Osteocyte (in vitro differentiated cells): ENCODE data around the gene ATAD2B. TPM values are rescaled to one million over a fixed set of nuclear protein-coding genes. Genes with fewer than 3 reads are reported as not detected.

Experiments
- DNase-seq: peaks from one replicate; pipeline ENCODE4 v3.0.0; 2021; ENCODE audit warnings: mixed read lengths; ENCODE audit not compliant: unreplicated experiment; ENCODE audit errors: extremely low spot score
- H3K27ac Mint-ChIP-seq: one replicate; pipeline ENCODE4 v1.8.0; 2021; ENCODE audit warnings: mild to moderate bottlenecking, mixed read lengths; ENCODE audit not compliant: unreplicated experiment
- H3K27me3 Mint-ChIP-seq: one replicate; pipeline ENCODE4 v1.8.0; 2021; ENCODE audit warnings: mixed read lengths; ENCODE audit not compliant: unreplicated experiment
- H3K36me3 Mint-ChIP-seq: one replicate; pipeline ENCODE4 v1.8.0; 2021; ENCODE audit warnings: mixed read lengths; ENCODE audit not compliant: unreplicated experiment
- H3K4me1 Mint-ChIP-seq: one replicate; pipeline ENCODE4 v1.8.0; 2021; ENCODE audit warnings: mixed read lengths; ENCODE audit not compliant: unreplicated experiment
- H3K4me3 Mint-ChIP-seq: one replicate; pipeline ENCODE4 v1.8.0; 2021; ENCODE audit warnings: mild to moderate bottlenecking, moderate library complexity, mixed read lengths; ENCODE audit not compliant: unreplicated experiment
- H3K9me3 Mint-ChIP-seq: one replicate; pipeline ENCODE4 v1.8.0; 2021; ENCODE audit warnings: mixed read lengths; ENCODE audit not compliant: unreplicated experiment
- total RNA-seq: library from RNA; stranded (reverse); gene quantifications from 2 replicates; pipeline ENCODE4 v1.2.1, GENCODE V29; 2021
- TF ChIP-seq, protein P1 (sequence below): fragments of 200-600 bp; sonication (generic); IDR thresholded peaks from 2 replicates; pipeline ENCODE4 v1.5.0; 2021; ENCODE audit warnings: antibody characterized with exemption, mild to moderate bottlenecking, moderate library complexity

Gene ATAD2B
- total RNA-seq, 1 donor from 2014 or later, result 27.3 TPM

- Mint-ChIP-seq H3K27ac (no peak overlapping the region), H3K4me3 (no peak overlapping the region), H3K27me3 (no peaks in the 10 kb centered on the region), H3K4me1 (peaks cover 27% of the 10 kb centered on the region), H3K36me3 (peaks cover 3% of the 10 kb centered on the region), H3K9me3 (no peaks in the 10 kb centered on the region)
- DNase-seq, result no peak
- TF ChIP-seq, protein P1, sequence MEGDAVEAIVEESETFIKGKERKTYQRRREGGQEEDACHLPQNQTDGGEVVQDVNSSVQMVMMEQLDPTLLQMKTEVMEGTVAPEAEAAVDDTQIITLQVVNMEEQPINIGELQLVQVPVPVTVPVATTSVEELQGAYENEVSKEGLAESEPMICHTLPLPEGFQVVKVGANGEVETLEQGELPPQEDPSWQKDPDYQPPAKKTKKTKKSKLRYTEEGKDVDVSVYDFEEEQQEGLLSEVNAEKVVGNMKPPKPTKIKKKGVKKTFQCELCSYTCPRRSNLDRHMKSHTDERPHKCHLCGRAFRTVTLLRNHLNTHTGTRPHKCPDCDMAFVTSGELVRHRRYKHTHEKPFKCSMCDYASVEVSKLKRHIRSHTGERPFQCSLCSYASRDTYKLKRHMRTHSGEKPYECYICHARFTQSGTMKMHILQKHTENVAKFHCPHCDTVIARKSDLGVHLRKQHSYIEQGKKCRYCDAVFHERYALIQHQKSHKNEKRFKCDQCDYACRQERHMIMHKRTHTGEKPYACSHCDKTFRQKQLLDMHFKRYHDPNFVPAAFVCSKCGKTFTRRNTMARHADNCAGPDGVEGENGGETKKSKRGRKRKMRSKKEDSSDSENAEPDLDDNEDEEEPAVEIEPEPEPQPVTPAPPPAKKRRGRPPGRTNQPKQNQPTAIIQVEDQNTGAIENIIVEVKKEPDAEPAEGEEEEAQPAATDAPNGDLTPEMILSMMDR, result no peak
These were observed 11.6 kb downstream of the ATAD2B start for GRCh38 chr2:23915327-23915726.

DNA sequence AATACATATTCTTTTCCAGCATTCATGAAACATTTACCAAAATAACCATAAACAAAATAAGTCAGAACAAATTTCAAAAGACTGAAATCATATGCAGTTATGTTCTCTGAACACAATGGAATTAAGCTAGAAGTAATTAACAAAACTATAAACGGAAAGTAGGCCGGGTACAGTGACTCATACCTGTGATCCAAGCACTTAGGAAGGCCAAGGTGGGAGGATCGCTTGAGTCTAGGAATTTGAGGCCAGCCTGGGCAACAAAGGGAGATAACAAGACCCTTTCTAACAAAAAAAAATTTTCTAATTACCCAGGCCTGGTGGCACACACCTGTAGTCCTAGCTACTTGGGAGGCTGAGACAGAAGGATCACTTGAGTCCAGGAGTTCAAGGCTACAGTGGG lies 14.9 kb downstream of the ATAD2B start:
- no peak for DNase-seq
- TF ChIP-seq, protein P1, result no peak
- H3K36me3 Mint-ChIP-seq, result no peaks in the 10 kb centered on the region
- H3K4me3 Mint-ChIP-seq, result no peak overlapping the region
- no peak overlapping the region for H3K27ac Mint-ChIP-seq
- H3K4me1 Mint-ChIP-seq, result peaks cover 18% of the 10 kb centered on the region
- no peaks in the 10 kb centered on the region for H3K9me3 Mint-ChIP-seq
- no peaks in the 10 kb centered on the region for H3K27me3 Mint-ChIP-seq

GRCh38 chr2:23905155-23905554 lies 21.8 kb downstream of the ATAD2B start:
- H3K36me3 Mint-ChIP-seq, result no peaks in the 10 kb centered on the region
- no peaks in the 10 kb centered on the region for H3K9me3 Mint-ChIP-seq
- peak overlapping the region; percentile 84 for H3K27ac Mint-ChIP-seq
- no peak for DNase-seq
- no peak overlapping the region for H3K4me3 Mint-ChIP-seq
- TF ChIP-seq, protein P1, result no peak
- H3K27me3 Mint-ChIP-seq, result no peaks in the 10 kb centered on the region
- peaks cover 32% of the 10 kb centered on the region for H3K4me1 Mint-ChIP-seq

DNA sequence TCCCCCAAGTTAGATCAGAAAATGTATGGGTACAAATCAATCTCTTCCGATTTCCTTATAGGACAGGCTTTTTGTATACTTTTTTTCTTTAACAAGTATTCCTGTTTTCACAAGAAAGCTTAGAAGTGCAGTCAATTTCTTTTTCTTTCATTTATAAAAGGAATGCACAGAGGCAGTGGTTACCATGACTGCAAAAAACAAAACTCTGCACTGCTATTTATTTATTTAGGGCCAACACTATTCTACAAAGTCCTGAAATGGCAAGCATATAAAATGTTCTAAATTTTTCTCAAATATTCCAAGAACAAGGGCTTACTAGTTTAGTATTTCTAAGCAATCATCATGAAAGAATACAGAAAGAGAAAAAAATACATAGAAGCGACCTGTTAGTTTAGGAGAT lies 22.2 kb downstream of the ATAD2B start:
- Mint-ChIP-seq H3K4me1 (peaks cover 32% of the 10 kb centered on the region), H3K27ac (peak overlapping the region; percentile 84), H3K27me3 (no peaks in the 10 kb centered on the region), H3K4me3 (no peak overlapping the region), H3K36me3 (no peaks in the 10 kb centered on the region), H3K9me3 (no peaks in the 10 kb centered on the region)
- TF ChIP-seq, protein P1, result no peak
- DNase-seq, result no peak

GRCh38 chr2:23904215-23904614 lies 22.7 kb downstream of the ATAD2B start:
- H3K27ac Mint-ChIP-seq, result peak overlapping the region; percentile 84
- H3K9me3 Mint-ChIP-seq, result no peaks in the 10 kb centered on the region
- no peak for DNase-seq
- peaks cover 32% of the 10 kb centered on the region for H3K4me1 Mint-ChIP-seq
- no peaks in the 10 kb centered on the region for H3K36me3 Mint-ChIP-seq
- TF ChIP-seq, protein P1, result no peak
- H3K27me3 Mint-ChIP-seq, result no peaks in the 10 kb centered on the region
- H3K4me3 Mint-ChIP-seq, result no peak overlapping the region
